H1 (cell line): ENCODE measurements around the gene ISOC2. TPM values are rescaled to one million over a fixed set of nuclear protein-coding genes. Genes with fewer than 3 reads are reported as not detected.
A peak's percentile ranks its signal among the peaks of the same experiment; 100 is the strongest.

Experiments used
- CTCF ChIA-PET: fragments of 300-600 bp; sonication (Branson Sonifier 250); formaldehyde crosslinking; loops from one replicate; lab custom pipeline; 2021; ENCODE audit not compliant: partially characterized antibody; lab: Charles Lee
- POLR2A ChIA-PET: fragments of 300-600 bp; sonication (Branson Sonifier 250); formaldehyde crosslinking; loops from one replicate; lab custom pipeline; 2021; ENCODE audit warnings: inconsistent platforms; ENCODE audit not compliant: partially characterized antibody; lab: Charles Lee
- DNase-seq, 2 experiments: peaks; one replicate each; pipeline versions ENCODE4 v3.0.0 to v3.0.0-alpha.2; 2010 to 2022; ENCODE audit warnings: low spot score in 2 of 2, low read depth in 1 of 2, mixed read lengths in 1 of 2
- FAIRE-seq: peaks from 2 replicates; lab custom pipeline; 2011; peaks lifted over from hg19 to GRCh38; lab: Jason Lieb, UNC
- H2AFZ ChIP-seq: 2 replicates; pipeline ENCODE4 v1.8.1; 2012; ENCODE audit warnings: low read length, inconsistent platforms
- H2AK5ac ChIP-seq: 2 replicates; pipeline ENCODE4 v1.6.1; 2013; ENCODE audit warnings: low read depth, low read length
- H2BK120ac ChIP-seq: replicated peaks from 2 replicates; pipeline ENCODE3; 2013; ENCODE audit warnings: low read depth, low read length, inconsistent platforms
- H2BK12ac ChIP-seq: 2 replicates; pipeline ENCODE4 v1.6.1; 2013; ENCODE audit warnings: low read depth, low read length
- H2BK15ac ChIP-seq: 2 replicates; pipeline ENCODE4 v1.6.1; 2013; ENCODE audit warnings: low read length
- H2BK20ac ChIP-seq: 2 replicates; pipeline ENCODE4 v1.6.1; 2013; ENCODE audit warnings: low read length
- H2BK5ac ChIP-seq: 2 replicates; pipeline ENCODE4 v1.6.1; 2013; ENCODE audit warnings: low read depth, low read length
- H3K14ac ChIP-seq: 2 replicates; pipeline ENCODE4 v1.6.1; 2013; ENCODE audit warnings: inconsistent platforms; ENCODE audit not compliant: insufficient read length
- H3K18ac ChIP-seq: 2 replicates; pipeline ENCODE4 v1.6.1; 2013; ENCODE audit warnings: low read length; ENCODE audit errors: extremely low read depth
- H3K23ac ChIP-seq: 2 replicates; pipeline ENCODE4 v1.6.1; 2013; ENCODE audit warnings: inconsistent platforms; ENCODE audit not compliant: insufficient read length
- H3K23me2 ChIP-seq: 2 replicates; pipeline ENCODE4 v1.6.1; 2013; ENCODE audit warnings: low read depth, low read length
- H3K27ac ChIP-seq: 2 replicates; pipeline ENCODE4 v1.6.1; 2011; ENCODE audit warnings: low read depth, low read length, inconsistent platforms
- H3K27me3 ChIP-seq, 4 experiments: replicated peaks in 1 of 4; 1 replicate in 1 of 4; 2 replicates in 3 of 4; pipeline versions ENCODE4 v1.6.1 to v1.8.1; 2011 to 2013; ENCODE audit warnings: low read length in 3 of 4, mild to moderate bottlenecking in 3 of 4, inconsistent platforms in 2 of 4, mixed read lengths in 2 of 4, moderate library complexity in 1 of 4; ENCODE audit not compliant: control insufficient read depth in 3 of 4, insufficient read depth in 3 of 4; ENCODE audit errors: extremely low read depth in 1 of 4
- H3K36me3 ChIP-seq, 4 experiments: 2 replicates each; pipeline versions ENCODE4 v1.6.1 to v1.8.1; 2011 to 2013; ENCODE audit warnings: mild to moderate bottlenecking in 4 of 4, low read length in 3 of 4, moderate library complexity in 2 of 4, control low read depth in 1 of 4, inconsistent platforms in 1 of 4; ENCODE audit not compliant: insufficient read depth in 4 of 4, control insufficient read depth in 2 of 4
- H3K4ac ChIP-seq: replicated peaks from 2 replicates; pipeline ENCODE3; 2013; ENCODE audit warnings: low read length, low read depth, mixed read lengths, inconsistent platforms; ENCODE audit not compliant: insufficient read length
- H3K4me1 ChIP-seq, 4 experiments: replicated peaks in 1 of 4; 1 replicate in 1 of 4; 2 replicates in 3 of 4; pipeline versions ENCODE4 v1.6.1 to v1.8.1; 2011 to 2013; ENCODE audit warnings: low read length in 3 of 4, inconsistent platforms in 2 of 4, mixed read lengths in 1 of 4; ENCODE audit not compliant: insufficient read depth in 4 of 4, control insufficient read depth in 3 of 4
- H3K4me2 ChIP-seq, 2 experiments: 2 replicates each; pipeline versions ENCODE4 v1.6.1 to v1.8.1; 2011 to 2013; ENCODE audit warnings: low read depth in 2 of 2, low read length in 2 of 2, control low read depth in 1 of 2, inconsistent platforms in 1 of 2, mild to moderate bottlenecking in 1 of 2; ENCODE audit not compliant: insufficient read depth in 1 of 2
- H3K4me3 ChIP-seq, 4 experiments: fragments of 200-600, 300-600 bp in 1 of 4; sonication (generic), shearing (Covaris generic), sonication (Bioruptor Twin) in 1 of 4; 2 replicates each; pipeline versions ENCODE4 v1.5.1 to v1.8.1; 2011 to 2016; ENCODE audit warnings: low read length in 4 of 4, low read depth in 3 of 4, control low read depth in 2 of 4, inconsistent platforms in 2 of 4, mild to moderate bottlenecking in 2 of 4, mixed read lengths in 1 of 4, moderate library complexity in 1 of 4; ENCODE audit not compliant: insufficient read depth in 2 of 4; ENCODE audit errors: extremely low read depth in 1 of 4
- H3K56ac ChIP-seq: replicated peaks from 2 replicates; pipeline ENCODE3; 2013; ENCODE audit warnings: low read depth, mild to moderate bottlenecking, mixed read lengths, low read length, inconsistent platforms; ENCODE audit not compliant: insufficient read length
- H3K79me1 ChIP-seq: 2 replicates; pipeline ENCODE4 v1.6.1; 2013; ENCODE audit warnings: low read depth, low read length, control low read depth
- H3K79me2 ChIP-seq, 2 experiments: 2 replicates each; pipeline versions ENCODE4 v1.6.1 to v1.8.1; 2012 to 2013; ENCODE audit warnings: low read length in 2 of 2, mild to moderate bottlenecking in 2 of 2, inconsistent platforms in 1 of 2; ENCODE audit not compliant: insufficient read depth in 2 of 2, control insufficient read depth in 1 of 2
- H3K9ac ChIP-seq, 4 experiments: replicated peaks in 1 of 4; 1 replicate in 1 of 4; 2 replicates in 3 of 4; pipeline versions ENCODE4 v1.6.1 to v1.8.1; 2011 to 2013; ENCODE audit warnings: low read depth in 3 of 4, low read length in 3 of 4, control low read depth in 2 of 4, mild to moderate bottlenecking in 2 of 4, moderate library complexity in 2 of 4, inconsistent platforms in 1 of 4; ENCODE audit errors: extremely low read depth in 1 of 4
- H3K9me3 ChIP-seq, 2 experiments: 2 replicates each; pipeline versions ENCODE4 v1.6.1 to v1.8.1; 2012 to 2013; ENCODE audit warnings: mild to moderate bottlenecking in 2 of 2, moderate library complexity in 2 of 2, control low read depth in 1 of 2, inconsistent platforms in 1 of 2, low read depth in 1 of 2, low read length in 1 of 2, mixed read lengths in 1 of 2; ENCODE audit not compliant: insufficient read depth in 2 of 2
- H4K20me1 ChIP-seq, 2 experiments: replicated peaks in 1 of 2; 2 replicates each; pipeline versions ENCODE3 to v1.8.1; 2011 to 2013; ENCODE audit warnings: inconsistent platforms in 2 of 2, low read length in 2 of 2, mild to moderate bottlenecking in 1 of 2; ENCODE audit not compliant: insufficient read depth in 2 of 2, control insufficient read depth in 1 of 2
- H4K5ac ChIP-seq: 2 replicates; pipeline ENCODE4 v1.6.1; 2013; ENCODE audit warnings: low read length, low read depth, mixed read lengths, inconsistent platforms; ENCODE audit not compliant: insufficient read length
- H4K8ac ChIP-seq: 2 replicates; pipeline ENCODE4 v1.8.0; 2013; ENCODE audit warnings: mild to moderate bottlenecking, moderate library complexity, low read length, inconsistent platforms; ENCODE audit not compliant: insufficient read depth; ENCODE audit errors: extremely low read depth
- H4K91ac ChIP-seq: replicated peaks from 2 replicates; pipeline ENCODE3; 2013; ENCODE audit warnings: low read length, mixed read lengths, inconsistent platforms; ENCODE audit not compliant: insufficient read length
- CHD1 ChIP-seq: IDR thresholded peaks from 2 replicates; pipeline ENCODE4 v1.6.1; 2012; ENCODE audit warnings: low read depth, low read length, improper control_type of control experiment
- CHD2 ChIP-seq: IDR thresholded peaks from 2 replicates; pipeline ENCODE4 v1.6.1; 2012; ENCODE audit warnings: low read length, improper control_type of control experiment
- POLR2A ChIP-seq, 2 experiments: IDR thresholded peaks; 1 replicate in 1 of 2; 2 replicates in 1 of 2; pipeline ENCODE4 v1.6.1; 2011; ENCODE audit warnings: low read depth in 2 of 2, low read length in 2 of 2, mild to moderate bottlenecking in 2 of 2; ENCODE audit errors: control extremely low read depth in 1 of 2
- SIX5 ChIP-seq: IDR thresholded peaks from 2 replicates; pipeline ENCODE4 v1.6.1; 2011; ENCODE audit warnings: mild to moderate bottlenecking, low read depth, low read length
- SP1 ChIP-seq: IDR thresholded peaks from 2 replicates; pipeline ENCODE4 v1.6.1; 2011; ENCODE audit warnings: low read depth, low read length
- SP2 ChIP-seq: IDR thresholded peaks from 2 replicates; pipeline ENCODE4 v1.6.1; 2012; ENCODE audit warnings: mild to moderate bottlenecking, low read length, inconsistent platforms
- TBP ChIP-seq: IDR thresholded peaks from 2 replicates; pipeline ENCODE4 v1.6.1; 2011; ENCODE audit warnings: low read depth, low read length, improper control_type of control experiment
- WGBS, 2 experiments: shearing (Covaris generic) in 1 of 2; methylation state at CpG; one replicate each; pipeline versions ENCODE4 v1.1.6 to v1.1.7; 2013 to 2015; ENCODE audit warnings: low lambda C conversion rate in 2 of 2, mixed read lengths in 2 of 2, inconsistent platforms in 1 of 2, low coverage in 1 of 2, missing lambda C conversion rate in 1 of 2; ENCODE audit not compliant: insufficient replicate concordance in 2 of 2, insufficient coverage in 1 of 2, insufficient read length in 1 of 2; ENCODE audit errors: extremely low coverage in 1 of 2, missing lambda C conversion rate in 1 of 2; 5-methylcytosine and 5-hydroxymethylcytosine counted together
- long read RNA-seq, 2 experiments: library from RNA in 1 of 2; library from capped mRNA in 1 of 2; stranded (forward); transcript quantifications; one replicate each; pipeline ENCODE4 v2.0.0, GENCODE V29; 2021; ENCODE audit warnings: inconsistent platforms in 1 of 2
- polyA minus RNA-seq, 3 experiments: library from RNA; depleted of rRNA, polyadenylated mRNA; stranded (reverse); fragments of >200 nt; gene quantifications; 1 replicate in 2 of 3; 2 replicates in 1 of 3; pipeline ENCODE4 v1.2.3, GENCODE V29; 2011
- polyA plus RNA-seq, 7 experiments: library from polyadenylated mRNA; depleted of rRNA in 3 of 7; stranded (reverse) in 5 of 7; unstranded in 2 of 7; fragments of >200 nt in 5 of 7; fragments of 200-250 nt in 2 of 7; gene quantifications; 1 replicate in 5 of 7; 2 replicates in 1 of 7; 4 replicates in 1 of 7; pipeline versions ENCODE4 v1.2.1 to v1.2.3, GENCODE V29; 2011 to 2013; ENCODE audit warnings: missing spikeins in 2 of 7, mixed read lengths in 2 of 7
- total RNA-seq: library from RNA; stranded (reverse); fragmentation: NEBNext Ultra II Directional; extraction: Animal tissue kit (Norgen Biotek cat#: 25700); gene quantifications from 2 replicates; pipeline ENCODE4 v1.2.1, GENCODE V29; 2021
- TF ChIP-seq, protein P1 (sequence below): IDR thresholded peaks from 2 replicates; pipeline ENCODE4 v1.6.1; 2012; ENCODE audit warnings: inconsistent platforms

ISOC2 gene
- total RNA-seq (96.9 and 106 TPM in 2 replicates), polyA plus RNA-seq (2011; rRNA removed) (152 and 195 TPM in 2 replicates), polyA minus RNA-seq (2011; rRNA and poly(A)+ RNA removed) (22.8 and 24.5 TPM in 2 replicates)
- polyA plus RNA-seq (2011; cell fraction: cytosol; rRNA removed), result 149 TPM
- polyA plus RNA-seq (2011; cell fraction: nucleus; rRNA removed), result 148 TPM
- 52.8 to 109 TPM (median 103 TPM) in 4 replicates for polyA plus RNA-seq (2012, experiment 1 of 2)
- 112 TPM for polyA plus RNA-seq (2012, experiment 2 of 2)
- 63.1 TPM for polyA plus RNA-seq (2013, experiment 1 of 2)
- 61.5 TPM for polyA plus RNA-seq (2013, experiment 2 of 2)
- polyA minus RNA-seq (2011; cell fraction: cytosol; rRNA and poly(A)+ RNA removed), result 51.8 TPM
- polyA minus RNA-seq (2011; cell fraction: nucleus; rRNA and poly(A)+ RNA removed), result 69.9 TPM
- long read RNA-seq, experiment 1, transcript ISOC2-202 (6 exons, 998 nt), result major isoform, 63 of 144 reads
- long read RNA-seq, experiment 1, transcript ISOC2-203 (5 exons, 1,566 nt), result minor isoform, 40 of 144 reads
- long read RNA-seq, experiment 1, partial matches to known transcripts, result 24 of 144 reads
- long read RNA-seq, experiment 1, other reads (novel, unspliced or antisense), result 12 of 144 reads
- long read RNA-seq, experiment 2, transcript ISOC2-203 (5 exons, 1,566 nt), result minor isoform, 33 of 84 reads
- long read RNA-seq, experiment 2, transcript ISOC2-202 (6 exons, 998 nt), result major isoform, 45 of 84 reads
- long read RNA-seq, experiment 2, partial matches to known transcripts, result 0 of 84 reads
- long read RNA-seq, experiment 2, other reads (novel, unspliced or antisense), result 4 of 84 reads

DNA sequence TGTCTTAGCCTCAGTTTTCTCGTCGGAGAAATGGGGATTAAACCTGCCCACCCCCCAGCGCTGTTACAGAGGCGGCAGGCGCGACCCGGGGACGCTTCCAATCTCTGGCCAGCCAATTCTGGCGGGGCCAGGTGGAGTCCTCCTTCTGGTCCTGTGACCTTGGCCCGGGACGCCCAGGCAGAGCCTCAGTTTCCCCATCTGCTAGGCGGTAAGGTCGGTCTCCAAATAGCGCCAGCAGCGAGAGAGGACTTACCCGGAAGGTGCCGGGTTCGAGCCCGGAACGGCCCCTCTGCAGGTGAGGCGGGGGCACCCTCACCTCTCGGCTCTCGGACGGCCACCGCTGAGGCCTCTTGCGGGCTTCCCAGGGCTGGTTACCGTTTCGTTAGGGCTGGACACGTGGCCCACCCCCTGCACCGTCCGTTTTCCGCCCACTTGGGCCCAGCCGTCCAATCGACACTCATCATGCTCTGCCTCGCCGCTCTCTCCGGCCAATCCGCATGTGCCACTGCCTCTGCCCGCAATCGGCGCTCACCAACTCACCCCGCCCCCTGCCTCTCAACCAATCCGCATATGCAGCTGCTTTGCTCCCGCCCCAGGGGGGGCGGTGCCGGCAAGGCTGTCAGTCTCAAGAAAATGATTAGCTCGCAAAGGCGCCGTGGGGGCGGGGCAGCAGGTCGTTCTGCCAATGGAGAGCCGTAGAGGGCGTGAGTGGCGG, at the start of gene ISOC2:
ISOC2 (minus strand) TSS at position 384 of the 715 bp plus-strand sequence. CDS start 5,156 bp downstream, outside the sequence.
- Histone ChIP-seq H3K27me3 (no peaks in the 10 kb centered on the region; a peak in 1 of 7 replicates), H3K23me2 (peaks cover 1% of the 10 kb centered on the region; the same call in 1 of the 2 replicates), H3K27ac (peak within 1 kb of the TSS; percentile 55; the same call in 1 of the 2 replicates), H2BK12ac (peak within 1 kb of the TSS; percentile 12; the same call in 1 of the 2 replicates), H4K5ac (peak within 1 kb of the TSS; percentile 73), H2AK5ac (no peak within 1 kb of the TSS), H3K18ac (peak within 1 kb of the TSS; percentile 78), H3K23ac (no peak within 1 kb of the TSS), H3K4me3 (peak within 1 kb of the TSS; percentile 58 to 81 (median 74)), H2BK15ac (no peak within 1 kb of the TSS), H3K9ac (peak within 1 kb of the TSS in 3 of 4 experiments; percentile 59 to 86 (median 62); a peak in 6 of 7 replicates), H3K79me1 (peaks cover 13% of the 10 kb centered on the region), H3K14ac (no peak within 1 kb of the TSS), H3K4me2 (peak within 1 kb of the TSS; percentile 61 to 64), H3K79me2 (peaks cover 0 to 13% of the 10 kb centered on the region in 2 experiments; a peak in 2 of 4 replicates), H3K9me3 (no peaks in the 10 kb centered on the region), H2AFZ (no peak within 1 kb of the TSS), H3K36me3 (0 out of 8 replicates have a peak, but pooled peaks cover 0 to under 1% (median 0%) of the 10 kb centered on the region in 4 experiments), H3K4me1 (peaks cover 3 to 25% (median 16%) of the 10 kb centered on the region in 4 experiments), H3K56ac (no peak within 1 kb of the TSS), H2BK5ac (peak within 1 kb of the TSS; percentile 95; the same call in 1 of the 2 replicates), H4K91ac (peak within 1 kb of the TSS; percentile 9), H3K4ac (peak within 1 kb of the TSS; percentile 40), H4K8ac (peak within 1 kb of the TSS; percentile 22), H2BK120ac (no peak within 1 kb of the TSS), H4K20me1 (peaks cover 2 to 4% of the 10 kb centered on the region in 2 experiments), H2BK20ac (peak within 1 kb of the TSS; percentile 72; the same call in 1 of the 2 replicates)
- WGBS, 2 experiments, result 1% methylated on average over 49 of the region's 54 CpGs; no CpG with 5 or more reads in 1 of the 2 experiments
- CTCF ChIA-PET, result interaction anchor here (0.7 to 1.7 kb wide), 3 partner anchors 43 to 301 kb away, joined by 3 to 7 read pairs (median 3); no protein-coding TSS in a partner anchor
- peak; percentile 100 for DNase-seq
- POLR2A ChIA-PET, result interaction anchor here (0.5 to 1.5 kb wide), 7 partner anchors 8 to 112 kb away, joined by 3 to 5 read pairs (median 3); partner anchors contain the start of genes UBE2S and ZNF628
- FAIRE-seq, result peak; percentile 84
- peak; percentile 85 for TF ChIP-seq CHD2
- TF ChIP-seq SIX5, result no peak
- TF ChIP-seq POLR2A (IDR thresholded peaks at IDR 0.05; ENCODE audit: control extremely low read depth in 1 of 2, low read depth in 2 of 2, low read length in 2 of 2), result peak in 1 of 2 experiments; percentile 88; a peak in 2 of 3 replicates
- TF ChIP-seq, protein P1, sequence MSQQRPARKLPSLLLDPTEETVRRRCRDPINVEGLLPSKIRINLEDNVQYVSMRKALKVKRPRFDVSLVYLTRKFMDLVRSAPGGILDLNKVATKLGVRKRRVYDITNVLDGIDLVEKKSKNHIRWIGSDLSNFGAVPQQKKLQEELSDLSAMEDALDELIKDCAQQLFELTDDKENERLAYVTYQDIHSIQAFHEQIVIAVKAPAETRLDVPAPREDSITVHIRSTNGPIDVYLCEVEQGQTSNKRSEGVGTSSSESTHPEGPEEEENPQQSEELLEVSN, result peak; percentile 71
- no peak for TF ChIP-seq CHD1
- TF ChIP-seq SP1, result peak; percentile 96
- peak; percentile 69 for TF ChIP-seq SP2
- peak; percentile 46; the same call in 1 of the 2 replicates for TF ChIP-seq TBP
